CD4-positive, alpha-beta T cell treated with Interferon gamma for 1 hour (primary cell): Measurements from ENCODE around the gene TAX1BP1.
"Not testable (repeated sequence)": the region's sequence is repeated elsewhere in the genome, so short reads cannot be mapped to it uniquely, and the experiment has no call there.

Source experiments
- DNase-seq: peaks from one replicate; pipeline ENCODE4 v3.0.0-alpha.2; 2020

The TAX1BP1 gene

GRCh38 chr7:27850531-27850930 lies 110.6 kb downstream of the TAX1BP1 start:
- DNase-seq = no peak

- DNase-seq = not testable (repeated sequence)
Observed at GRCh38 chr7:27856703-27857485, 116.9 kb downstream of the TAX1BP1 start.

- peak; percentile 7 for DNase-seq
Observed at GRCh38 chr7:27860800-27861199, 120.8 kb downstream of the TAX1BP1 start.

GRCh38 chr7:27861747-27862146 lies 121.8 kb downstream of the TAX1BP1 start:
- no peak for DNase-seq

- no peak for DNase-seq
Observed at GRCh38 chr7:27863880-27864279, 123.9 kb downstream of the TAX1BP1 start.

- no peak for DNase-seq
Observed at GRCh38 chr7:27866256-27866655, 126.3 kb downstream of the TAX1BP1 start.

GRCh38 chr7:27866828-27867672 lies 127.1 kb downstream of the TAX1BP1 start:
- no peak for DNase-seq

GRCh38 chr7:27868131-27868550 lies 128.2 kb downstream of the TAX1BP1 start:
- DNase-seq = no peak

- no peak for DNase-seq
Observed at GRCh38 chr7:27869056-27869455, 129.1 kb downstream of the TAX1BP1 start.

- no peak for DNase-seq
Observed at GRCh38 chr7:27870595-27870994, 130.6 kb downstream of the TAX1BP1 start.

- no peak for DNase-seq
Observed at GRCh38 chr7:27871086-27871485, 131.1 kb downstream of the TAX1BP1 start.

GRCh38 chr7:27871866-27872265 lies 131.9 kb downstream of the TAX1BP1 start:
- no peak for DNase-seq

- no peak for DNase-seq
Observed at GRCh38 chr7:27872356-27873275, 132.7 kb downstream of the TAX1BP1 start.

- no peak for DNase-seq
Observed at GRCh38 chr7:27873981-27874957, 134.3 kb downstream of the TAX1BP1 start.

GRCh38 chr7:27875061-27875460 lies 135.1 kb downstream of the TAX1BP1 start:
- no peak for DNase-seq

GRCh38 chr7:27875832-27876231 lies 135.9 kb downstream of the TAX1BP1 start:
- DNase-seq = no peak

GRCh38 chr7:27876756-27877155 lies 136.8 kb downstream of the TAX1BP1 start:
- no peak for DNase-seq
